Adrenal gland (tissue), 5 donors: ENCODE results near the gene VSX1.

ENCODE experiments used
- CTCF ChIP-seq, 6 experiments: fragments of 450-650 bp in 4 of 6; fragments of 200-600 bp in 2 of 6; sonication (generic) in 1 of 6; IDR thresholded peaks; 1 replicate in 5 of 6; 2 replicates in 1 of 6; pipeline versions ENCODE4 v1.5.1 to v1.8.0; 2016 to 2021; ENCODE audit warnings: antibody characterized with exemption in 6 of 6, mild to moderate bottlenecking in 2 of 6, moderate library complexity in 1 of 6
- POLR2A ChIP-seq, 2 donors: fragments of 450-650 bp; IDR thresholded peaks; one replicate each; pipeline ENCODE4 v1.6.1; 2017; ENCODE audit warnings: antibody characterized with exemption in 2 of 2, mild to moderate bottlenecking in 2 of 2, moderate library complexity in 1 of 2
- donor health status: DM: no; HTN: no; CAD: no.

GRCh38 chr20:25065625-25066338 lies 16.2 kb downstream of the VSX1 start:
- TF ChIP-seq CTCF (IDR thresholded peaks at IDR 0.05), result peak; percentile 35 to 92 (median 84)
- no peak for TF ChIP-seq POLR2A (IDR thresholded peaks at IDR 0.05)
